ENCODE measurements around the gene ICA1. TPM values are rescaled to one million over a fixed set of nuclear protein-coding genes. Genes with fewer than 3 reads are reported as not detected.

ICA1 gene
- total RNA-seq, 1 experiment from 2014 or later: not detected

GRCh38 chr7:8255680-8256655 is 6.0 kb downstream of the ICA1 start:
- TF ChIP-seq CTCF (conservative IDR thresholded peaks at IDR 0.05; ENCODE audit: low read depth, low read length) (no peak), EZH2 (IDR thresholded peaks at IDR 0.05; ENCODE audit: borderline replicate concordance, low read depth, low read length, poor library complexity, severe bottlenecking) (no peak)

GRCh38 chr7:8254667-8255066 is 7.3 kb downstream of the ICA1 start:
- H3K27ac ChIP-seq (ENCODE audit: low read depth, low read length, poor library complexity, severe bottlenecking): no peak overlapping the region
- BruUV-seq (replicated peaks): no TSS peak
- CTCF ChIA-PET: no interaction called here

More at GRCh38 chr7:8255680-8256655, 6.0 kb downstream of the ICA1 start:
- Histone ChIP-seq H3K9me3 (ENCODE audit: low read depth, low read length, poor library complexity, severe bottlenecking) (no peaks in the 10 kb centered on the region), H3K27me3 (replicated peaks; ENCODE audit: insufficient read depth, low read depth, low read length, poor library complexity) (peaks cover 63% of the 10 kb centered on the region), H3K4me1 (ENCODE audit: insufficient read depth, low read length, poor library complexity, severe bottlenecking) (no peaks in the 10 kb centered on the region), H3K36me3 (ENCODE audit: insufficient read depth, low read length, poor library complexity, severe bottlenecking) (no peaks in the 10 kb centered on the region), H3K4me3 (ENCODE audit: low read depth, low read length, poor library complexity, severe bottlenecking) (no peak overlapping the region), H3K27ac (ENCODE audit: low read depth, low read length, poor library complexity, severe bottlenecking) (no peak overlapping the region)
- ChIA-PET CTCF (interaction anchor here (0.7 kb wide), 1 partner anchor 498 kb away, joined by 4 read pairs; no protein-coding TSS in a partner anchor), POLR2A (ENCODE audit: low non-redundant PET) (no interaction called here)
- BruUV-seq (replicated peaks): no TSS peak
- no peak for DNase-seq (ENCODE audit: low spot score)
- intact Hi-C loops (cut with micrococcal nuclease; ENCODE audit: unreplicated experiment): no loop called here

GRCh38 chr7:8254215-8254614 is 7.8 kb downstream of the ICA1 start:
- no peak overlapping the region for H3K4me3 ChIP-seq (ENCODE audit: low read depth, low read length, poor library complexity, severe bottlenecking)
- DNase-seq (ENCODE audit: low spot score): no peak
- H3K4me1 ChIP-seq (ENCODE audit: insufficient read depth, low read length, poor library complexity, severe bottlenecking): no peaks in the 10 kb centered on the region
- no peaks in the 10 kb centered on the region for H3K36me3 ChIP-seq (ENCODE audit: insufficient read depth, low read length, poor library complexity, severe bottlenecking)
- BruUV-seq (replicated peaks): no TSS peak
- H3K27me3 ChIP-seq (replicated peaks; ENCODE audit: insufficient read depth, low read depth, low read length, poor library complexity): peaks cover 50% of the 10 kb centered on the region
- POLR2A ChIA-PET (ENCODE audit: low non-redundant PET): no interaction called here
- intact Hi-C loops (cut with micrococcal nuclease; ENCODE audit: unreplicated experiment): no loop called here
- CTCF ChIA-PET: no interaction called here
- H3K27ac ChIP-seq (ENCODE audit: low read depth, low read length, poor library complexity, severe bottlenecking): no peak overlapping the region
- TF ChIP-seq EZH2 (IDR thresholded peaks at IDR 0.05; ENCODE audit: borderline replicate concordance, low read depth, low read length, poor library complexity, severe bottlenecking) (no peak), CTCF (conservative IDR thresholded peaks at IDR 0.05; ENCODE audit: low read depth, low read length) (no peak)
- no peaks in the 10 kb centered on the region for H3K9me3 ChIP-seq (ENCODE audit: low read depth, low read length, poor library complexity, severe bottlenecking)

More at GRCh38 chr7:8254667-8255066, 7.3 kb downstream of the ICA1 start:
- POLR2A ChIA-PET (ENCODE audit: low non-redundant PET): no interaction called here
- no peak overlapping the region for H3K4me3 ChIP-seq (ENCODE audit: low read depth, low read length, poor library complexity, severe bottlenecking)
- peaks cover 54% of the 10 kb centered on the region for H3K27me3 ChIP-seq (replicated peaks; ENCODE audit: insufficient read depth, low read depth, low read length, poor library complexity)
- intact Hi-C loops (cut with micrococcal nuclease; ENCODE audit: unreplicated experiment): no loop called here
- no peaks in the 10 kb centered on the region for H3K9me3 ChIP-seq (ENCODE audit: low read depth, low read length, poor library complexity, severe bottlenecking)
- H3K4me1 ChIP-seq (ENCODE audit: insufficient read depth, low read length, poor library complexity, severe bottlenecking): no peaks in the 10 kb centered on the region
- H3K36me3 ChIP-seq (ENCODE audit: insufficient read depth, low read length, poor library complexity, severe bottlenecking): no peaks in the 10 kb centered on the region
- no peak for TF ChIP-seq CTCF (conservative IDR thresholded peaks at IDR 0.05; ENCODE audit: low read depth, low read length)
- TF ChIP-seq EZH2 (IDR thresholded peaks at IDR 0.05; ENCODE audit: borderline replicate concordance, low read depth, low read length, poor library complexity, severe bottlenecking): no peak
- DNase-seq (ENCODE audit: low spot score): no peak

Data from A673 (cell line).